Activated CD4-positive, CD25-positive, alpha-beta regulatory T cell treated with anti-CD3 and anti-CD28 coated beads, Interleukin-2, amount 50 U/mL, for 72 hours (primary cell): ENCODE data around the gene CELSR1.
"Not testable (repeated sequence)": the region's sequence is repeated elsewhere in the genome, so short reads cannot be mapped to it uniquely, and the experiment has no call there.

Experiments used
- DNase-seq: peaks from one replicate; pipeline ENCODE4 v3.0.0; 2021

Gene CELSR1

GRCh38 chr22:46511151-46512038, 26.0 kb downstream of the CELSR1 start:
- DNase-seq: no peak

DNA sequence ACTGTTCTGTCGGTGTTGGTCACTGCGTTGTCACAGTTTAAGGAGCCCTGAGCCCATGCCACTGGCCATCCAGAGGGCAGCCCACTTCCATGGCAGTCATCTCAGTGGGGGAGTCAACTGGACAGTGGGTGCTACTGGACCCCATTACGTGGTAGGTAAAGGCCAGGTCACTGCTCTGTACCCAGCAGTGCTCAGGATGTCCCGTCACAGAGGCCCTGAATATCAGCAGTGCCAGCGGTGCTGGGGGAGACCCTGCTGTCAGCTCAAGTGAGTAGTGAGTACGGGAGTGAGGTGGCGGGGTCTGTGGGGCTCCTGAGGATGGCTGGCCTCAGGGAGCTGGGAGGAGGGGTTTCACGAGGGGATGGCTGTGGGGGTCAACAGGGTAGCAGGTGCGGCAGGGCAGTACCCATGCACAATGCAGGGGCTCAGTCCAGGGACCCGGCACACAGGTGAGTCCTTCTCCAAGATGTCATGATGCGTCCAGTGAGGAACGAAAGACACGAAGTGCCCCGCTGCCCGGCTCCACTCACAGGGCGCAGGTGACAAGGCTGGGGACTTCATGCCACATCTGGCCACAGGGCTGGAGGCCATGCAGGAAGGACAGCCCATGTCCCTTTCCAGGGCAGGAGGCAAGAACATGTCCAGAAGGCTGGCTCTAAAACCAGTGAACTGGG, 27.9 kb downstream of the CELSR1 start:
- DNase-seq: no peak

GRCh38 chr22:46508491-46508999, 28.9 kb downstream of the CELSR1 start:
- DNase-seq: no peak

- no peak for DNase-seq
Observed at GRCh38 chr22:46507451-46508425, 29.7 kb downstream of the CELSR1 start.

DNA sequence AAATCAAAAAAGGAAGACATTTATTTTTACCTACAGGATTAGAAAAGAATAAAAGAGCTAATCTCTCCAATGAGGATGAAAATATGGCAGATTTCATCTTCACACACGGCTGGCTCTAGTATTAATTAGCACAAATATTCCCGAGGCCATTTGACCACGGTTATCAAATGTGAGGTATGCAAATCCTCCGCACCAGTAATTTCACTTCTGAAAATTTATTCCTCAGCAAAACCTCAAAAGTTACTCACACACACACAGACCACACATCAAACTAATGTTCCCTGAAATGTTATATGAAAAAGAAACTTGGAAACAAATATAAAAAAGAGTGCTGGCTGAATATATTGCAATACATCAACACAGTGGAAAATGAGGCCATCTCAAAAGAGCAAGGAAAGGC, 32.8 kb downstream of the CELSR1 start:
- no peak for DNase-seq

DNA sequence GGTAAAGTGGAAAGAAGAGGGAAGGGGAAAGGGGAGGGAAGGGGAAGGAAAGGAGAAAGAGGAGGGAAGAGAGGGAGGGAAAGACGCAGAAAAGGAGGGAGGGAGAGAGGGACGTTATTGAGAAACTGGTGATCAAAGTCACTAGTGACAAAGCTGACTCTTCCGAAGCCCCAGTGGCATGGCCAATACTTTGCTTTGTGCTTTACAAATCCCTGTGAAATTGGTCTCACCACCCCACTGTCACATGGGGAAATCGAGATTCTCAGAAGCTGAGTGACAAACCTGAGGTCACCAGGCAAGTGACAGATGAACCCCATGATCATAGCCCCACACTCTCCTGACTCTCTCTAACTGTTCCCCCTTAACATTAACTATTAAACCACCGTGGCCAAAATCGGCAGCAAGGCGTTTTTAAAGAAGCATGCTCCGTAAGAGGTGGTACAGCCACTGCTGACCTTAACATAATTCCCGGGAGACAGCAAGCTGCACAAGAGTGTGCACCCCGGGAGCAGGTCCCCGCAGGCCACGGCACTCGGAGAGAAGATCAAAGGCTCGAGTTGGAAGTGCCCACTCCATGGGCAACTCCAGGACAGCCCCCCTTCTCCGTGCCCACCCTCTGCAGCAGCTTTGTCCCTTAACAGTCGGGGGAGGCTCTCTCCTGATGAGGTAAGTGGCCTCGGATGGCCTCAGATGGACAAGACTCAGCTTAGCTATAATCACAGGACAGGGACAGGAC, 34.8 kb downstream of the CELSR1 start:
- DNase-seq: no peak

- no peak for DNase-seq
Observed at GRCh38 chr22:46501701-46502100, 35.7 kb downstream of the CELSR1 start.

DNA sequence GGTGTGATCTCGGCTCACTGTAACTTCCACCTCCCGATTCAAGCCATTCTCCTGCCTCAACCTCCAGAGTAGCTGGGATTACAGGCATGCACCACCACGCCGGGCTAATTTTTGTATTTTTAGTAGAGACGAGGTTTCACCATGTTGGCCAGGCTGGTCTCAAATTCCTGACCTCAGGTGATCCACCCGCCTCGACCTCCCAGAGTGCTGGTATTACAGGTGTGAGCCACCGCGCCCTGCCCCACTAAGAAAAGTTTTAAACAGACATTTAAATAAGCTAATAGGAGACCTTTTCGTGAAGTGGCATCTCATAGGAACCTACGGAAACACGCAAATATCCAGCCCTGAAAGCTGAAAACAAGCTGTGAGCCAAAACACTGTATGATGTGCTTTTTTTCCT, 36.2 kb downstream of the CELSR1 start:
- not testable (repeated sequence) for DNase-seq

- no peak for DNase-seq
Observed at GRCh38 chr22:46500201-46500600, 37.2 kb downstream of the CELSR1 start.

GRCh38 chr22:46499805-46500189, 37.6 kb downstream of the CELSR1 start:
- DNase-seq: no peak

- no peak for DNase-seq
Observed at GRCh38 chr22:46491946-46492345, 45.5 kb downstream of the CELSR1 start.

- no peak for DNase-seq
Observed at GRCh38 chr22:46490538-46490937, 46.9 kb downstream of the CELSR1 start.

DNA sequence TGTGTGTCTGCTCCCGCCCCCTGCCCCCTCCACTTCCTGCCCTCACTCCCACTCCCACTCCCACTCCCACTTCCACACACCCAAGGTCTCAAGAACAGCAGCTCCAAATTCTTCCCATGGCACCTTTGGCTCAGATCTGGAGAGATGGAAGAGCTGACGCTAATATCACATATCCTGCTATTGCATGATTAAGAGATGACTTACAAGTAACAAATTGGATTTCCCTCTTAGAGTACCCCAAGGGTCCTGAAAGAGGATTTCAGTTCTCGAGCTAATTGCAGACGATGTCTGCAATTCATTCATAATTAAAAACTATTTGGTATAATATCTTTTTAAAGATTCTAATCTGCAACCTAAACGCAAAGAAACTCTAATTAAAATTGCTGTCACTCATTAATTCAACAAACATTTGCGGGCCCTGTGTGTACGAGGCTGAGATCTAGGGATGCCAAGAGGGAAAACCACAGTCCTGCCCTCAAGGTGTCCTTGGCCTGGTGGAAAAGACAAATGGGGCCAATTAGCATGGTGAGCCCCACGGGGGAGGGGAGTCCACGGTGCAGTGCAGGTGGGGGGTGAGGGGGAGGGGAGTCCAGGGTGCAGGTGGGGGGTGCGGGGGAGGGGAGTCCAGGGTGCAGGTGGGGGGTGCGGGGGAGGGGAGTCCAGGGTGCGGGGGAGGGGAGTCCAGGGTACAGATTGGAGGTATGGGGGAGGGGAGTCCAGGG, 50.3 kb downstream of the CELSR1 start:
- no peak for DNase-seq

- DNase-seq: no peak
Observed at GRCh38 chr22:46484861-46485595, 52.4 kb downstream of the CELSR1 start.

DNA sequence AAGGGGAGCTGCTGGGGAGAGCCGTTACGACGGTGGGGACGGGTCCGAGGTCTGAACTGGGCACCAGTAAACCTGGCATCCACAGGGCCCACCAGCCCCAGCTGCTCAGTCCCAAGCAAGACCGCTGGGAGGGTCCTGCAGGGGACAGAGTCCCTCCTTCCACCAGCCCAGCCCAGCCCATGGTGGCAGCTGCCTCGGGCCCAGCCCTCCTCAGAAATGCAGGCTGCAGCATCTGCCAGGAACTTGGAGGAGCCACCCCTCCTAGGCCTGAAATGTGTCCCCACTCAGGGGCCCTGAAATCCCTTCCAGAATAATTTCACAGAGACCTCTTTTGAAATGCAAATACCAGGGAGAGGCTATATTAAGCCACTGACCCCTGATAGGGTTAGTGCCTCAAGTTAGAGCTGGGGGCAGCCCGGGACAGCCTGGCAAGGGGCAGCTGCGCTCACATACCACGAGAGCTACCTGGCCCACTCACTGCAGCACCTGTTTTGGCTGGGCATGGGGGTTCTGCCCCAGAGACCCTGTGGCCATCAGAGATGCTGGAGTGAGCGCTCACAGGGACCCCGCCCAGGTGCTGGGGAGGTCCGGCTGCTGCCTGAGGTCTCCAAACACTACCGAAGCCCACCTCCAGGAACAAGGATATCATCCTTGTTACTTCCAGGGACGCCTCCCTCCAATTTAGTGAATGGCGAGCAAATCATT, 53.1 kb downstream of the CELSR1 start:
- no peak for DNase-seq

DNA sequence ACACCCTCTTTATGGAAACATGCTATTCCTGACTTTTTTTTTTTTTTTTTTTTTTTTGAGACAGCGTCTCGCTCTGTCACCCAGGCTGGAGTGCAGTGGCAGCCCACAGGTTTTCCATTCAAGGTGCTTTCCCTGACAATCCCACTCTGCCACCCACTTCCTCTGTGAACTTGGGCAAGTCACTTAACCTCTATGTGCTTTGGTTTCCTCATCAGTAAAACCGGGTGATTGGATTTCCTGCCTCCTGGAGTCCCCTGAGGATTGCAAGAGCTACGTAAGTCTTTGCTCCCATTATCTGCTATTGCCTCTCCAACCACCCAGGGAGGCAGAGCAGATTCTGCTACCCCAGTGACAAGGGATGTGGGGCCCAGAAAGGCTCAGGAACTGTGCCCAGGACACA, 54.1 kb downstream of the CELSR1 start:
- DNase-seq: no peak

DNA sequence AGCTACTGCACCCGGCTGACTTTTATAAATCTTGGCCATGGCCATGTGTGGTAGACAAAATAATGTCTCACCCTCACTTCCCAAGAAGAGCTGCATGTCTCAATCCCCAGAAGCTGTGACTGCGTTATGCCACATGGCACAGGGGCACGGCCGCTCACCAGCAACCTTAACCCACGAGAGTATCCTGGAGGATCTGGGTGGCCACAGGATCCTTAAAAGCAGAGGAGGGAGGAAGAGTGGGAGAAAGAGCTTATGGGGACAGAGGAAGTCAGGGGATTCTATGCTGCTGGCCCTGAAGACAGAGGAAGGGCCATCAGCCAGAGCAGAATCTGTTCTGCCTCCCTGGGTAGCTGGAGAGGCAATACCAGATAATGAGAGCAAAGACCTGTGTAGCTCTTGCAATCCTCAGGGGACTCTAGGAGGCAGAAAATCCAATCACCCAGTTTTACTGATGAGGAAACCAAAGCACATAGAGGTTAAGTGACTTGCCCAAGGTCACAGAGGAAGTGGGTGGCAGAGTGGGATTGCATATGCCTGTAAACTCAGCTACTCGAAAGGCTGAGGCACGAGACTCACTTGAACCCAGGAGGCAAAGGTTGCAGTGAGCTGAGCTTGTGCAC, 55.3 kb downstream of the CELSR1 start:
- DNase-seq: no peak

DNA sequence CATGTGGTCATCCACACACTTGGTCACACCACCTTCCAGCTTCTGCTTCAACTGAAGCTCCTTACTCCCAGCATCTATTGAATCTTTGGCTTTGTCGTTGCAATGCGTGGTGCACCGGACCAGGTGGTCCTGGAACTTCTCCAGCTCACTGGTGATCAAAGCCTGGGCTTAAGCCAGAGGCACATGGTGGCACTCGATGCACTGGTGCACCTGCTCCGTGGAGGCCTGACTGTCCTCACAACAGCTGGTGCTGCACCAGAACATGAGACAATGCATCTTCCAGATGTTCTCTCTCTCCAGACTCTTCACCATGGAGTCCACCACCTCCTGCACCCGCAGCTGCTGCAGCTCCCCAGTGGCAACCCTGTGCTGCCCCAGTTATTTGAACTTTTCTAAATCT, 56.0 kb downstream of the CELSR1 start:
- DNase-seq: no peak

DNA sequence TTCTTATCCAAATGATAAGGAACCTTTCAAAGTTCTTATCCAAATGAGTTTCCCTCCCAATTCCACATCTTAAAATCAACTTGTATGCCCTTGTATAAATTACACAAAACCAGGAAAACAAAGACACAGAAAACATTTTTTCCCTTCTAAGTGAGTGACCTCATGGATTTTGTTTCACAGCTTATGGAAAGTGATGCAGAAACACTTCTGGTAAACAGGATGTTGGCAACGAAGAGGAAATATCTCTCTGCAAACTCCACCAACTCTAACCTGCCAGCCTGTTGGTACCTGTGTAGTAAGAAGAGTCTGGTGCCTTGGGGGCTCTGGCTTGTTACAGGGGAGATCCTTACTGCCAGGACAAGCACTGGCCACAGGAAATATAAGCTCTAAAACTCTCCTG, 57.0 kb downstream of the CELSR1 start:
- no peak for DNase-seq

DNA sequence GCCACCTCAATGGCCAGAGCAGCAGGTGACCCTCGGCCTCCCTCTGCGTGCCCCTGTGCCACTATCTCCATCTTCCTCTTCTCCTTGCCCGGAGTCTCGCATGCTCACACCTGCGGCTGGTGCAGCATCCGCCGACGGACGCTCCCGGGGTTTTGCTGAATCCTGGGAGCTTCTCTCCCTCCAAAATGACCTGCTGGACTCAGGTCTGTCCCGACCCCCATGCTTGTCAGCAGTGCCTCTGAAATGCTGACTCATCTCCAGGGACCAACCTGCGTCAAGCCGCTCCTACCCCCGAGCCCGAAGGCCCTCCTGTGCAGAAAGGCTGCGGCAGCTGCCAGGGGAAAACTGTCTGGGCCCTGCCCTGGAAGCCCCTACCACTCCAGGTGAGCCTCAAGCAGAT, 58.4 kb downstream of the CELSR1 start:
- DNase-seq: no peak
